Karpas-422 (cell line): ENCODE measurements around the gene C21orf58. TPM values are rescaled to one million over a fixed set of nuclear protein-coding genes. Genes with fewer than 3 reads are reported as not detected.

ENCODE experiments used
- DNase-seq: peaks from one replicate; pipeline ENCODE4 v3.0.0-alpha.2; 2015
- H2AFZ ChIP-seq: fragments of 200-600 bp; sonication (generic); 2 replicates; pipeline ENCODE4 v1.6.1; 2014; ENCODE audit warnings: antibody characterized with exemption, low read length, mixed read lengths
- H3K27ac ChIP-seq: fragments of 200-600 bp; sonication (generic); 2 replicates; pipeline ENCODE4 v1.5.1; 2014; ENCODE audit warnings: mild to moderate bottlenecking, low read length, moderate library complexity
- H3K27me3 ChIP-seq: fragments of 200-600 bp; sonication (generic); 2 replicates; pipeline ENCODE4 v1.6.1; 2014; ENCODE audit warnings: low read length, mixed read lengths
- H3K36me3 ChIP-seq: fragments of 200-600 bp; sonication (generic); 2 replicates; pipeline ENCODE4 v1.6.1; 2014; ENCODE audit warnings: low read length, mixed read lengths; ENCODE audit not compliant: insufficient read depth
- H3K4me1 ChIP-seq: fragments of 200-600 bp; sonication (generic); 2 replicates; pipeline ENCODE4 v1.6.1; 2014; ENCODE audit warnings: mild to moderate bottlenecking, low read length, mixed read lengths
- H3K4me2 ChIP-seq: fragments of 200-600 bp; sonication (generic); 2 replicates; pipeline ENCODE4 v1.6.1; 2014; ENCODE audit warnings: low read length, low read depth, mild to moderate bottlenecking; ENCODE audit not compliant: poor library complexity, severe bottlenecking
- H3K4me3 ChIP-seq: fragments of 200-600 bp; sonication (generic); 2 replicates; pipeline ENCODE4 v1.5.1; 2014; ENCODE audit warnings: mild to moderate bottlenecking, antibody characterized with exemption, low read length, mixed read lengths
- H3K79me2 ChIP-seq: fragments of 200-600 bp; sonication (generic); 2 replicates; pipeline ENCODE4 v1.6.1; 2014; ENCODE audit warnings: mild to moderate bottlenecking, low read length, mixed read lengths
- H3K9ac ChIP-seq: fragments of 200-600 bp; sonication (generic); 2 replicates; pipeline ENCODE4 v1.6.0; 2014; ENCODE audit warnings: low read length
- H3K9me2 ChIP-seq: fragments of 200-600 bp; sonication (generic), shearing (Covaris generic); replicated peaks from 2 replicates; pipeline ENCODE4 v1.6.0; 2014; ENCODE audit warnings: mild to moderate bottlenecking, low read length, moderate library complexity; ENCODE audit not compliant: insufficient read depth
- H3K9me3 ChIP-seq: fragments of 300-700, 200-600 bp; sonication (generic); 2 replicates; pipeline ENCODE4 v1.6.1; 2014; ENCODE audit warnings: low read length, mixed read lengths
- H4K20me1 ChIP-seq: fragments of 200-600 bp; sonication (generic); 2 replicates; pipeline ENCODE4 v1.6.1; 2014; ENCODE audit warnings: mild to moderate bottlenecking, antibody characterized with exemption, low read length, low read depth; ENCODE audit not compliant: insufficient read depth
- total RNA-seq: library from RNA; depleted of rRNA; stranded (reverse); fragments of >200 nt; shearing (Covaris generic); gene quantifications from 2 replicates; pipeline ENCODE4 v1.2.3, GENCODE V29; 2014; ENCODE audit warnings: low replicate concordance

Gene C21orf58
- total RNA-seq, 1 experiment from 2014 or later = 13.9 TPM

DNA sequence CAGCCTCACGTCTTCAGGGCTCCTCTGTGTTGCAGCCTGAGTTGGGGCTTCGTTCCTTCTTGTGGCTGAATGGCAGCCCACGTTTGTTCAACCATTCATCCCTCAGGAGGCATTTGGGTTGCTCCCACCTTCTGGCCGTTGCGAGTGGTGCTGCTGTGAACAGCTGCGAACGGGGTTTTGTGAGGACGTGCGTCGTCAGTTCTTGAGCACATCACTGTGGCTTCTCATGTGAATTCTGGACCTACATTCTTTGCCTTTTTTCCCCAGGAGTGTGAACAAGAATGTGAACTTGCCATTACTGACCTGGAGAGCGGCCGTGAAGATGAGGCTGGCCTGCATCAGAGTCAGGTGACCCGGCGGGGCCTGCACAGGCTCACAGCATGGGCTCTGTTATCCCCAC lies 22.2 kb upstream of the C21orf58 start:
- DNase-seq = no peak
- Histone ChIP-seq H3K4me1 (peaks cover 12% of the 10 kb centered on the region), H3K9me3 (no peaks in the 10 kb centered on the region), H3K27me3 (no peaks in the 10 kb centered on the region), H3K9ac (no peak overlapping the region), H3K36me3 (peaks cover 25% of the 10 kb centered on the region), H3K27ac (no peak overlapping the region), H4K20me1 (peaks cover 4% of the 10 kb centered on the region; the same call in 1 of the 2 replicates), H3K4me2 (no peak overlapping the region), H3K79me2 (peaks cover 55% of the 10 kb centered on the region), H3K9me2 (no peaks in the 10 kb centered on the region), H3K4me3 (no peak overlapping the region), H2AFZ (no peak overlapping the region)

DNA sequence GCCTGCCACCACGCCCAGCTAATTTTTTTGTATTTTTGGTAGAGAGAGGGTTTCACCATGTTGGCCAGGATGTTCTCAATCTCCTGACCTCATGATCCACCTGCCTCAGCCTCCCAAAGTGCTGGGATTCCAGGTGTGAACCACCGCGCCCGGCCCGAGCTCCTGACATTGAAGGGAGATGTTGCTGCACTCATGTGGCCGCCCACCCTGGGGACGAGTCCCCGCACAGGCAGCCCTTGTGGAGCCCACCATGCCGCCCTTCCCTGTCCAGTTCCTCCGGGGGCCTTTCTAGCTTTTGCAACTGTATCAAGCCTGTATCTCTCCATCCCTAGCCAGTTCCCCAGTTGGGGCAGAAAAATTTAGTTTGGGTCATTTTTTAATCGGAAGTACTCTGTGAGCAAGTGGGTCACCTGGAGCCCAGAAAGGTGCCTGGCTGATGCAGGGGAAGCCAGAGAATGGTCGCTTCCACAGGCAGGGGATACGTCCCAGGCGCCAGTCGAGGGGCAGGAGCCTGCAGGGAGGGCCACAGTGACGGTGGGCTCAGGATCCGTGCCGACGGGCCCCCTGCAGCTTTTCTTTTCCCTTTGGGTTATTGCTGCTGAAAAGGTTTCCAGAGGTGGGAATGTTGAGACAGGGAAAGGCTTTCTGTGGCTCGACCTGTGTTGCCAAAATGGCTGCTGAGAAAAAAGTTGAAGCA lies 20.7 kb upstream of the C21orf58 start:
- H3K4me2 ChIP-seq = no peak overlapping the region
- H2AFZ ChIP-seq = no peak overlapping the region
- peaks cover 29% of the 10 kb centered on the region for H3K36me3 ChIP-seq
- no peak for DNase-seq
- peaks cover 12% of the 10 kb centered on the region for H3K4me1 ChIP-seq
- no peak overlapping the region for H3K9ac ChIP-seq
- H3K9me2 ChIP-seq = no peaks in the 10 kb centered on the region
- H4K20me1 ChIP-seq = peaks cover 4% of the 10 kb centered on the region; the same call in 1 of the 2 replicates
- no peak overlapping the region for H3K27ac ChIP-seq
- peaks cover 69% of the 10 kb centered on the region for H3K79me2 ChIP-seq
- no peaks in the 10 kb centered on the region for H3K27me3 ChIP-seq
- H3K4me3 ChIP-seq = no peak overlapping the region
- no peaks in the 10 kb centered on the region for H3K9me3 ChIP-seq

DNA sequence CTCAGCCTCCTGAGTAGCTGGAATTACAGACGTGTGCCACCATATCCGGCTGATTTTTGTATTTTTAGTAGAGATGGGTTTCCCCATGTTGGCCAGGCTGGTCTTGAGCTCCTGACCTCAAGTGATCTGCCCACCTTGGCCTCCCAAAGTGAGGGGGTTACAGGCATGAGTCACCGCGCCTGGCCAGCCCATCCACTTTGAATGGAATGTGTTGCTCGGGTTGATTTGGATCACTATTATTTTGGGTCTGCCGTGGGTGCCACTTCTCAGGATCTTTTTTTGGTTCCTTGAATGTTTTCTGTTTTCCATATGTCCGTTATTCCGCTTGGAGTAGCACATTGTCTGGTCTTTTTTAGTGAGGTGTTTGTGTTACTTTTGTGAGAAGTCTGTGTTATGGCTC lies 17.3 kb upstream of the C21orf58 start:
- no peak for DNase-seq
- H3K9ac ChIP-seq = no peak overlapping the region
- H2AFZ ChIP-seq = no peak overlapping the region
- no peak overlapping the region for H3K4me2 ChIP-seq
- H4K20me1 ChIP-seq = peaks cover 4% of the 10 kb centered on the region; the same call in 1 of the 2 replicates
- H3K4me3 ChIP-seq = no peak overlapping the region
- no peaks in the 10 kb centered on the region for H3K9me3 ChIP-seq
- H3K9me2 ChIP-seq = no peaks in the 10 kb centered on the region
- H3K27ac ChIP-seq = peak overlapping the region; percentile 53; the same call in 1 of the 2 replicates
- H3K79me2 ChIP-seq = peaks cover 87% of the 10 kb centered on the region
- peaks cover 12% of the 10 kb centered on the region for H3K4me1 ChIP-seq
- no peaks in the 10 kb centered on the region for H3K27me3 ChIP-seq
- peaks cover 46% of the 10 kb centered on the region for H3K36me3 ChIP-seq

GRCh38 chr21:46336603-46337002 lies 12.9 kb upstream of the C21orf58 start:
- Histone ChIP-seq H3K9me2 (no peaks in the 10 kb centered on the region), H4K20me1 (no peaks in the 10 kb centered on the region), H3K27ac (no peak overlapping the region), H3K36me3 (peaks cover 56% of the 10 kb centered on the region), H3K27me3 (no peaks in the 10 kb centered on the region), H2AFZ (no peak overlapping the region), H3K4me2 (no peak overlapping the region), H3K79me2 (peaks cover 77% of the 10 kb centered on the region), H3K4me1 (peaks cover 6% of the 10 kb centered on the region), H3K4me3 (no peak overlapping the region), H3K9me3 (no peaks in the 10 kb centered on the region), H3K9ac (no peak overlapping the region)
- no peak for DNase-seq

DNA sequence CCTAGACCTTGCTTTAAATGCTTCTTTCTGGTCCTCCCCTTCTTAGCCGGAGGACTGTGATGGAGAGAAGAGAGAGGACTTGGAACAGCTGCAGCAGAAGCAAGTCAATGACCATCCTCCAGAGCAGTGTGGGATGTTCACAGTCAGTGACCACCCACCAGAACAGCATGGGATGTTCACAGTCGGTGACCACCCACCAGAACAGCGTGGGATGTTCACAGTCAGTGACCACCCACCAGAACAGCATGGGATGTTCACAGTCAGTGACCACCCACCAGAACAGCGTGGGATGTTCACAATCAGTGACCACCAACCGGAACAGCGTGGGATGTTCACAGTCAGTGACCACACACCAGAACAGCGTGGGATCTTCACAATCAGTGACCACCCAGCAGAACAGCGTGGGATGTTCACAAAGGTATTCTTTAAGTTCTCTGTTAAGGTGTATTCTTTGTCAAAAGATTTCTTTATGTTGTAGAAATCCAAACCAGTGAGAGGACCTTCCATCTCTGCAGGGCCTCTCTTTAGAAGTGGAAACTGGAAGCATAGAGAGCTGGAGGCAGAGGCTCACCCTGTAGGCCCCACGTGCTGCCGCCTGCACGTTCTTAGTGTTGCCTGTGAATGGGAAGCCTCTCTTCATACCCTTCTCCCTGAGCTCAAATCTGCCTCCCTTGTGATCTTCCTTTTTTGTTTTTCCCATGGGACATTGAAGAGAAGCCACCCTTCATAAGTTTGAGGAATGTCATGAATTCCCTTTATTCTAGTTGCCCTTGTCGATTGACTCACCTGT lies 10.9 kb upstream of the C21orf58 start:
- Histone ChIP-seq H3K4me2 (no peak overlapping the region), H3K27ac (no peak overlapping the region), H4K20me1 (peaks cover 3% of the 10 kb centered on the region; the same call in 1 of the 2 replicates), H3K4me3 (no peak overlapping the region), H3K9me2 (no peaks in the 10 kb centered on the region), H3K79me2 (peaks cover 78% of the 10 kb centered on the region), H3K27me3 (no peaks in the 10 kb centered on the region), H3K9me3 (no peaks in the 10 kb centered on the region), H3K4me1 (no peaks in the 10 kb centered on the region), H3K9ac (no peak overlapping the region), H2AFZ (no peak overlapping the region), H3K36me3 (peaks cover 63% of the 10 kb centered on the region)
- no peak for DNase-seq

DNA sequence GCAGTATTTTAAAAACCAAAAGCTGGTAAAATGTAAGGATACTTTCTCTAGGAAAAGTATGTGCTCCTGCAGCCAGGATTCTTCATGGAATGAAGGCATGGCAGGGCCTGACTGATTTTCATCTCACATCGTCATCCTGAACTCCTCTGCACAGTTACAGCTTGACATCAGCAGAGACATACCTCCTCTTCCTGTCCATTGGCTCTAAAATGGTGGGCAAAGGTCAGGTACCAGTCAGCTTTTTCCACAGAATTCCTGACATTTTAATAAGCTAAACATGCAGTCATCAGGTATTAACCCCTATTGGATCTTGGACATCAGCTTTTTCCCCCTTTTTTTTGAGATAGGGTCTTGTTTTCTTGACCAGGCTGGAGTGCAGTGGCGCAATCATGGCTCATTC lies 6.1 kb upstream of the C21orf58 start:
- Histone ChIP-seq H4K20me1 (peaks cover 3% of the 10 kb centered on the region; the same call in 1 of the 2 replicates), H3K9me3 (no peaks in the 10 kb centered on the region), H3K36me3 (peaks cover 45% of the 10 kb centered on the region; the same call in 1 of the 2 replicates), H3K4me1 (peaks cover 13% of the 10 kb centered on the region), H3K9ac (no peak overlapping the region), H3K79me2 (peaks cover 85% of the 10 kb centered on the region), H3K4me2 (no peak overlapping the region), H2AFZ (no peak overlapping the region), H3K27ac (no peak overlapping the region), H3K4me3 (no peak overlapping the region), H3K27me3 (no peaks in the 10 kb centered on the region), H3K9me2 (no peaks in the 10 kb centered on the region)
- DNase-seq = no peak

DNA sequence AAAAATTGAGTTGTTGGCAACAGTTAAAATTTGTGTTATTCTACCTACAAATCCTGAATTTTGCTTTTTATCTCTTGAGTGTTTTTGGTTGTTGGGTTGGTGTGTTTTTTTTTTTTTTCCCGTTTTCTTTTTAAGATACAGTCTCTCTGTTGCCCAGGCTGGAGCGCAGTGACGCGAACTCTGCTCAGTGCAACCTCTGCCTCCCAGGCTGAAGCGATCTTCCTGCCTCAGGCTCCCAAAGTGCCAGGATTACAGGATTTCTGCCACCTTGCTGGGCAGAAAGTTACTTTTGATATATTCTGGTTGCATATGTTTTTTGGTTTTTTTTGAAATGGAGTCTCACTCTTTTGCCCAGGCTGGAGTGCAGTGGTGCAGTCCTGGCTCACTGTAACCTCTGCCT lies 4.5 kb upstream of the C21orf58 start:
- H3K27me3 ChIP-seq = no peaks in the 10 kb centered on the region

GRCh38 chr21:46327711-46328110 lies 4.0 kb upstream of the C21orf58 start:
- H3K36me3 ChIP-seq = peaks cover 40% of the 10 kb centered on the region; the same call in 1 of the 2 replicates
- no peaks in the 10 kb centered on the region for H3K27me3 ChIP-seq
- peaks cover 14% of the 10 kb centered on the region for H3K4me1 ChIP-seq
- DNase-seq = no peak
- H3K9ac ChIP-seq = no peak overlapping the region
- H3K9me3 ChIP-seq = no peaks in the 10 kb centered on the region
- H3K79me2 ChIP-seq = peaks cover 88% of the 10 kb centered on the region
- H4K20me1 ChIP-seq = peaks cover 3% of the 10 kb centered on the region; the same call in 1 of the 2 replicates
- H2AFZ ChIP-seq = no peak overlapping the region
- no peak overlapping the region for H3K4me2 ChIP-seq
- H3K4me3 ChIP-seq = no peak overlapping the region
- no peak overlapping the region for H3K27ac ChIP-seq
- H3K9me2 ChIP-seq = no peaks in the 10 kb centered on the region

More for the DNA sequence above, 4.5 kb upstream of the C21orf58 start:
- Histone ChIP-seq H3K9me2 (no peaks in the 10 kb centered on the region), H2AFZ (no peak overlapping the region), H4K20me1 (peaks cover 3% of the 10 kb centered on the region; the same call in 1 of the 2 replicates), H3K4me1 (peaks cover 13% of the 10 kb centered on the region), H3K36me3 (peaks cover 40% of the 10 kb centered on the region; the same call in 1 of the 2 replicates), H3K79me2 (peaks cover 85% of the 10 kb centered on the region), H3K9me3 (no peaks in the 10 kb centered on the region), H3K4me3 (no peak overlapping the region), H3K4me2 (no peak overlapping the region), H3K9ac (no peak overlapping the region), H3K27ac (no peak overlapping the region)
- DNase-seq = no peak
